HL-60 (cell line): Measurements from ENCODE around the gene BTBD17.

ENCODE experiments used
- DNase-seq, 2 experiments: peaks; one replicate each; pipeline ENCODE4 v3.0.0-alpha.2; 2010 to 2020; ENCODE audit warnings: low read depth in 1 of 2, low spot score in 1 of 2
- H3K27ac ChIP-seq: fragments of 250-450 bp; sonication (Bioruptor Pico); replicated peaks from 2 replicates; pipeline ENCODE4 v1.5.1; 2020; ENCODE audit warnings: mild to moderate bottlenecking, moderate library complexity
- H3K27me3 ChIP-seq: fragments of 250-450 bp; sonication (Bioruptor Pico); 2 replicates; pipeline ENCODE4 v1.5.1; 2021; ENCODE audit warnings: mild to moderate bottlenecking, moderate library complexity; ENCODE audit not compliant: insufficient read depth, poor library complexity, severe bottlenecking
- H3K4me3 ChIP-seq: replicated peaks from 2 replicates; pipeline ENCODE4 v1.5.1; 2011; ENCODE audit warnings: mild to moderate bottlenecking, control low read depth, low read length; ENCODE audit not compliant: insufficient read depth
- GABPA ChIP-seq: IDR thresholded peaks from 2 replicates; pipeline ENCODE4 v1.6.1; 2012; ENCODE audit warnings: low read depth
- POLR2AphosphoS5 ChIP-seq: IDR thresholded peaks from 2 replicates; pipeline ENCODE4 v1.6.1; 2012; ENCODE audit warnings: low read depth
- REST ChIP-seq: IDR thresholded peaks from 2 replicates; pipeline ENCODE4 v1.6.1; 2012; ENCODE audit warnings: low read depth; ENCODE audit not compliant: insufficient replicate concordance
- SPI1 ChIP-seq: IDR thresholded peaks from 2 replicates; pipeline ENCODE4 v1.6.1; 2012; ENCODE audit warnings: low read depth, mild to moderate bottlenecking, borderline replicate concordance
- TF ChIP-seq, protein P1 (sequence below): IDR thresholded peaks from one replicate; pipeline ENCODE4 v1.5.1; 2011; ENCODE audit warnings: low read length, control low read depth, inconsistent platforms; ENCODE audit not compliant: insufficient read depth

Gene BTBD17

GRCh38 chr17:74343526-74344284, 18.0 kb downstream of the BTBD17 start:
- H3K27me3 ChIP-seq: peaks cover 13% of the 10 kb centered on the region
- DNase-seq: no peak
- TF ChIP-seq GABPA (no peak), REST (no peak), POLR2AphosphoS5 (no peak), SPI1 (no peak)
- TF ChIP-seq, protein P1, sequence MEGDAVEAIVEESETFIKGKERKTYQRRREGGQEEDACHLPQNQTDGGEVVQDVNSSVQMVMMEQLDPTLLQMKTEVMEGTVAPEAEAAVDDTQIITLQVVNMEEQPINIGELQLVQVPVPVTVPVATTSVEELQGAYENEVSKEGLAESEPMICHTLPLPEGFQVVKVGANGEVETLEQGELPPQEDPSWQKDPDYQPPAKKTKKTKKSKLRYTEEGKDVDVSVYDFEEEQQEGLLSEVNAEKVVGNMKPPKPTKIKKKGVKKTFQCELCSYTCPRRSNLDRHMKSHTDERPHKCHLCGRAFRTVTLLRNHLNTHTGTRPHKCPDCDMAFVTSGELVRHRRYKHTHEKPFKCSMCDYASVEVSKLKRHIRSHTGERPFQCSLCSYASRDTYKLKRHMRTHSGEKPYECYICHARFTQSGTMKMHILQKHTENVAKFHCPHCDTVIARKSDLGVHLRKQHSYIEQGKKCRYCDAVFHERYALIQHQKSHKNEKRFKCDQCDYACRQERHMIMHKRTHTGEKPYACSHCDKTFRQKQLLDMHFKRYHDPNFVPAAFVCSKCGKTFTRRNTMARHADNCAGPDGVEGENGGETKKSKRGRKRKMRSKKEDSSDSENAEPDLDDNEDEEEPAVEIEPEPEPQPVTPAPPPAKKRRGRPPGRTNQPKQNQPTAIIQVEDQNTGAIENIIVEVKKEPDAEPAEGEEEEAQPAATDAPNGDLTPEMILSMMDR: no peak

GRCh38 chr17:74343121-74343520, 18.5 kb downstream of the BTBD17 start:
- no peak overlapping the region for H3K27ac ChIP-seq
- peaks cover 8% of the 10 kb centered on the region for H3K27me3 ChIP-seq
- no peak overlapping the region for H3K4me3 ChIP-seq
- DNase-seq: no peak
- TF ChIP-seq POLR2AphosphoS5 (no peak), SPI1 (no peak), REST (no peak), GABPA (no peak)
- TF ChIP-seq, protein P1: no peak

More at GRCh38 chr17:74343526-74344284, 18.0 kb downstream of the BTBD17 start:
- H3K27ac ChIP-seq: no peak overlapping the region
- H3K4me3 ChIP-seq: no peak overlapping the region

DNA sequence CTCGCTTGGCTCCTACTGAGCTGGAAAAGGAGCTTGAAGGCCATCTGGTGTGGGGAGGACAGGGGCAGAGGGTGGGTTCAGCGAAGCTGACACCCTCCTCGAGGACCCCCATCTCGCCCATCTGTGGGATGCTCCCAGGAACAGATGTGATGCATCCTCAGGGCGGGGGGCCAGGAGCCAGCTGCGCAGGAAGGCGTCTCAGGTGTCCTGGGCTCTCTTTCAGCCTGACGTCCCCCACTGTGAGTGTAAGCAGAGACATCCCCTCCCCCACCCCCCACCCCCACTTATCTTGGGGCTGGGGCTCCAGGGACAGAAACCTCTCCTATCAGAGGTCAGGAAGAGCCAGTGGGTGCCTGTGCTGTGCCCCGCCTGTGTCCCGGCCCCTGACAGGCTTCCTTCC, 19.4 kb downstream of the BTBD17 start:
- peaks cover 6% of the 10 kb centered on the region for H3K27me3 ChIP-seq
- no peak overlapping the region for H3K27ac ChIP-seq
- H3K4me3 ChIP-seq: no peak overlapping the region
- DNase-seq: no peak
- TF ChIP-seq GABPA (no peak), POLR2AphosphoS5 (no peak), REST (no peak), SPI1 (no peak)
- TF ChIP-seq, protein P1: no peak
